Endodermal cell (in vitro differentiated cells): Measurements from ENCODE around the gene CERS6. TPM values are rescaled to one million over a fixed set of nuclear protein-coding genes. Genes with fewer than 3 reads are reported as not detected.
A peak's percentile ranks its signal among the peaks of the same experiment; 100 is the strongest.

Experiments used
- DNase-seq: peaks from one replicate; pipeline ENCODE4 v3.0.0-alpha.2; 2017
- H3K27ac ChIP-seq: 2 replicates; pipeline ENCODE4 v1.5.1; 2013; ENCODE audit warnings: mild to moderate bottlenecking, low read depth, low read length, moderate library complexity
- H3K27me3 ChIP-seq: 2 replicates; pipeline ENCODE4 v1.6.1; 2013; ENCODE audit warnings: mild to moderate bottlenecking, low read length, moderate library complexity; ENCODE audit not compliant: insufficient read depth, control insufficient read depth, poor library complexity, severe bottlenecking
- H3K36me3 ChIP-seq: 2 replicates; pipeline ENCODE4 v1.7.0; 2013; ENCODE audit warnings: mild to moderate bottlenecking, low read length, moderate library complexity; ENCODE audit not compliant: control insufficient read depth, insufficient read depth
- H3K4me1 ChIP-seq: one replicate; pipeline ENCODE4 v1.7.0; 2013; ENCODE audit warnings: low read length; ENCODE audit not compliant: control insufficient read depth, insufficient read depth
- H3K4me3 ChIP-seq: 2 replicates; pipeline ENCODE4 v1.5.1; 2013; ENCODE audit warnings: mild to moderate bottlenecking, low read length, moderate library complexity
- H3K9ac ChIP-seq: 2 replicates; pipeline ENCODE4 v1.6.1; 2013; ENCODE audit warnings: mild to moderate bottlenecking, low read length, moderate library complexity; ENCODE audit not compliant: poor library complexity, severe bottlenecking; ENCODE audit errors: extremely low read depth
- H3K9me3 ChIP-seq: 2 replicates; pipeline ENCODE4 v1.6.1; 2013; ENCODE audit warnings: mild to moderate bottlenecking, low read length, moderate library complexity; ENCODE audit not compliant: control insufficient read depth
- H3K27ac Mint-ChIP-seq: 2 replicates; pipeline ENCODE4 v1.8.0; 2020; ENCODE audit warnings: mixed read lengths
- H3K27me3 Mint-ChIP-seq: 2 replicates; pipeline ENCODE4 v1.8.0; 2021; ENCODE audit warnings: mild to moderate bottlenecking, mixed read lengths; ENCODE audit not compliant: insufficient read depth
- H3K36me3 Mint-ChIP-seq: 2 replicates; pipeline ENCODE4 v1.8.0; 2020; ENCODE audit warnings: low read depth, mixed read lengths
- H3K4me1 Mint-ChIP-seq: 2 replicates; pipeline ENCODE4 v1.8.0; 2020; ENCODE audit warnings: mixed read lengths
- H3K4me3 Mint-ChIP-seq: 2 replicates; pipeline ENCODE4 v1.8.0; 2020; ENCODE audit warnings: mild to moderate bottlenecking, moderate library complexity, mixed read lengths
- H3K9me3 Mint-ChIP-seq: 2 replicates; pipeline ENCODE4 v1.8.0; 2020; ENCODE audit warnings: mild to moderate bottlenecking, mixed read lengths
- CTCF ChIP-seq: fragments of 200-600 bp; sonication (generic); conservative IDR thresholded peaks from 2 replicates; pipeline ENCODE4 v1.5.0; 2021; ENCODE audit warnings: antibody characterized with exemption, mild to moderate bottlenecking
- WGBS, 2 experiments: methylation state at CpG; one replicate each; pipeline versions ENCODE4 v1.1.5 to v1.1.7; 2013; ENCODE audit warnings: missing lambda C conversion rate in 2 of 2, mixed read lengths in 1 of 2; ENCODE audit not compliant: insufficient coverage in 1 of 2, insufficient read length in 1 of 2; 5-methylcytosine and 5-hydroxymethylcytosine counted together
- total RNA-seq, 2 donors: library from RNA; stranded (reverse); fragmentation: NEBNext Ultra II Directional in 1 of 2; extraction: Animal tissue kit (Norgen Biotek cat#: 25700) in 1 of 2; gene quantifications; 2 replicates in 1 of 2; 3 replicates in 1 of 2; pipeline ENCODE4 v1.2.1, GENCODE V29; 2021

The CERS6 gene
- total RNA-seq, 2 donors from 2014 or later: 41.3 to 52.0 TPM

DNA sequence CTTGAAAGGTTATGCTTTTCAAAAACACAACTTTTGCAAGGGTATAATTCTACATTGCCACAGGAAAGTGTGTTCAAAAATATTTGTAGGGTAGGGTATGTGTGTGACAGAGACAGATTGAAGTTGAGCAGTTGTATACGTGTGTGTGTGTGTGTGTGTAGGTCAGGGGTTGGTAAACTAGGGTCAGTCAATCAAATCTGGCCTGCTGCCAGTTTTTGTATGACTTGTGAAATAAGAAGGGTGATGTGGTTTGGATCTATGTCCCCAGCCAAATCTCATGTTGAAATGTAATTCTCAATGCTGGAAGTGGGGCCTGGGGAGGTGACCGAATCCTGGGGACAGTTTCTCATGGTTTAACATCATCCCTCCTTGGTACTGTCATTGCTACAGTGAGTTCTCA lies 148.2 kb downstream of the CERS6 start:
- no peak overlapping the region for H3K4me3 Mint-ChIP-seq
- TF ChIP-seq CTCF: no peak
- H3K27ac Mint-ChIP-seq: no peak overlapping the region
- peaks cover 39% of the 10 kb centered on the region for H3K9me3 Mint-ChIP-seq
- Histone ChIP-seq H3K27me3 (no peaks in the 10 kb centered on the region), H3K9me3 (peaks cover 45% of the 10 kb centered on the region), H3K36me3 (peaks cover 5% of the 10 kb centered on the region), H3K9ac (no peak overlapping the region), H3K4me1 (no peaks in the 10 kb centered on the region), H3K4me3 (peak overlapping the region; percentile 28), H3K27ac (no peak overlapping the region)
- H3K4me1 Mint-ChIP-seq: peaks cover 4% of the 10 kb centered on the region
- DNase-seq: no peak
- H3K27me3 Mint-ChIP-seq: no peaks in the 10 kb centered on the region
- 94% methylated on average over 2 of the region's 2 CpGs; no CpG with 5 or more reads in 1 of the 2 experiments for WGBS, 2 experiments
- H3K36me3 Mint-ChIP-seq: peaks cover 44% of the 10 kb centered on the region

DNA sequence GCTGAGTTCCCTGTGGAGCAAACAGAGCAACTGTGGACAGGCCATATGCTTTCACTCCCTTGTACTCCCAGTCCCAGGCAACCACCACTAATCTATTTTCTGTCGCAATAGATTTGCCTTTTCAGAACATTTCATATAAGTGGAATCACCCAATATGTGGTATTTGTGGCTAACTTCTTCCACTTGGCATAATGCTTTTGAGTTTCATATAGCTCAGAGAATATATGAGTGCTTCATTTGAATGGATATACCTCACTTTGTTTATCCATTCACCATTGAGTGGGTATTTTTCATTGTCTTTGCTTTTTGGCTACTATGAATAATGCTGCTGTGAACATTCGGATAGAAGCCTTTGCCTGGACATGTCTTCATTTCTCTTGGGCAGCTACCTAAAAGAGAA lies 151.9 kb downstream of the CERS6 start:
- Mint-ChIP-seq H3K4me3 (no peak overlapping the region), H3K9me3 (peaks cover 39% of the 10 kb centered on the region)
- no peak for TF ChIP-seq CTCF

DNA sequence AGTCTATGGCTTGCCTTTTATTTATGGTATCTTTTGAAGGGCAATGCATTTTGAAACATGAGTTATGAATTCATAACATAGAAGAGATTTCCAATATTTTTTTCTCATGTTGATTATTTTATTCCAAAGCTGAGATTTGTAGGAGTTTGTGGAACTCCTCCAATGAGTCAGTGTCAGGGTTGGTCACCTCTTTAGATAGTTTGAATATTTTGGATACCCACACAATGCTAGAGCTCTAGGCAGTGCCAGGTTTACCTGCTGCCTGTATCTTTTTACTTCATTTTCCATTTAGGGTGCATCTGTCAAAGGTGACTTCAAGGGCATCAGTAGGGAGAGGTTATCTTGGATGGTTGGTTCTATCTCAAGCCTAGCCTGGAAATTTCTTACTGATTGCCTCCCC lies 152.7 kb downstream of the CERS6 start:
- Histone ChIP-seq H3K27ac (no peak overlapping the region), H3K9ac (no peak overlapping the region), H3K36me3 (peaks cover 5% of the 10 kb centered on the region), H3K4me3 (no peak overlapping the region), H3K4me1 (no peaks in the 10 kb centered on the region), H3K27me3 (no peaks in the 10 kb centered on the region), H3K9me3 (peaks cover 38% of the 10 kb centered on the region)
- peaks cover 51% of the 10 kb centered on the region for H3K36me3 Mint-ChIP-seq
- H3K4me1 Mint-ChIP-seq: no peaks in the 10 kb centered on the region
- TF ChIP-seq CTCF: no peak
- DNase-seq: no peak
- no peak overlapping the region for H3K4me3 Mint-ChIP-seq
- no peaks in the 10 kb centered on the region for H3K27me3 Mint-ChIP-seq
- peaks cover 38% of the 10 kb centered on the region for H3K9me3 Mint-ChIP-seq
- no peak overlapping the region for H3K27ac Mint-ChIP-seq

More for the DNA sequence above, 151.9 kb downstream of the CERS6 start:
- H3K9me3 ChIP-seq: peaks cover 45% of the 10 kb centered on the region
- no peak for DNase-seq
- H3K36me3 ChIP-seq: peaks cover 5% of the 10 kb centered on the region
- Mint-ChIP-seq H3K4me1 (no peaks in the 10 kb centered on the region), H3K27ac (no peak overlapping the region), H3K36me3 (peaks cover 47% of the 10 kb centered on the region), H3K27me3 (no peaks in the 10 kb centered on the region)
- H3K4me1 ChIP-seq: no peaks in the 10 kb centered on the region
- no peak overlapping the region for H3K27ac ChIP-seq
- H3K27me3 ChIP-seq: no peaks in the 10 kb centered on the region
- WGBS, 2 experiments: 95 to 100% methylated on average over 1 to 2 of the region's 2 CpGs
- no peak overlapping the region for H3K4me3 ChIP-seq
- H3K9ac ChIP-seq: no peak overlapping the region
